Measurements from ENCODE around the gene PAQR8. TPM values are rescaled to one million over a fixed set of nuclear protein-coding genes. Genes with fewer than 3 reads are reported as not detected.

Gene PAQR8
- total and polyA plus RNA-seq, 2 of the 13 experiments (the other 11 are each of a cell fraction or from before 2014, with no cell fraction given) = 37.7 to 50.7 TPM

GRCh38 chr6:52389264-52389625, 27.3 kb downstream of the PAQR8 start (continued):
- TF ChIP-seq ZNF383 (CRISPR knock-in tag; IDR thresholded peaks at IDR 0.05; ENCODE audit: borderline replicate concordance) (no peak), ZNF263 (CRISPR knock-in tag; IDR thresholded peaks at IDR 0.05) (no peak), ZNF20 (CRISPR knock-in tag; IDR thresholded peaks at IDR 0.05) (no peak), ZC3H4 (CRISPR knock-in tag; IDR thresholded peaks at IDR 0.05; ENCODE audit: borderline replicate concordance) (no peak), ZNF207 (IDR thresholded peaks at IDR 0.05; ENCODE audit: borderline replicate concordance) (no peak), CENPBD1 (CRISPR knock-in tag; IDR thresholded peaks at IDR 0.05; ENCODE audit: borderline replicate concordance, low read depth) (0 out of 2 replicates have a peak, but pooled peaks have one; percentile 87), ZNF7 (CRISPR knock-in tag; IDR thresholded peaks at IDR 0.05) (no peak), SP1 (IDR thresholded peaks at IDR 0.05) (no peak), SP1 (CRISPR knock-in tag; IDR thresholded peaks at IDR 0.05) (no peak), CC2D1A (CRISPR knock-in tag; IDR thresholded peaks at IDR 0.05) (0 out of 2 replicates have a peak, but pooled peaks have one; percentile 17), ZNF564 (CRISPR knock-in tag; IDR thresholded peaks at IDR 0.05) (0 out of 2 replicates have a peak, but pooled peaks have one; percentile 35), ZNF704 (CRISPR knock-in tag; IDR thresholded peaks at IDR 0.05; ENCODE audit: borderline replicate concordance) (no peak), SIX4 (CRISPR knock-in tag; IDR thresholded peaks at IDR 0.05) (no peak), RFX5 (IDR thresholded peaks at IDR 0.05; ENCODE audit: low read depth, low read length) (no peak), ZNF784 (CRISPR knock-in tag; IDR thresholded peaks at IDR 0.05; ENCODE audit: borderline replicate concordance) (no peak), GMEB1 (CRISPR knock-in tag; IDR thresholded peaks at IDR 0.05; ENCODE audit: borderline replicate concordance) (peak; percentile 13; the same call in 1 of the 2 replicates), ZNF3 (CRISPR knock-in tag; IDR thresholded peaks at IDR 0.05) (peak; percentile 20), ARID4A (CRISPR knock-in tag; IDR thresholded peaks at IDR 0.05; ENCODE audit: borderline replicate concordance) (0 out of 2 replicates have a peak, but pooled peaks have one; percentile 4), ZNF780A (CRISPR knock-in tag; IDR thresholded peaks at IDR 0.05) (no peak), ZBTB8A (CRISPR knock-in tag; IDR thresholded peaks at IDR 0.05; ENCODE audit: borderline replicate concordance, low read depth) (0 out of 2 replicates have a peak, but pooled peaks have one; percentile 55), MIER3 (CRISPR knock-in tag; IDR thresholded peaks at IDR 0.05; ENCODE audit: borderline replicate concordance) (no peak), ZFP90 (CRISPR knock-in tag; IDR thresholded peaks at IDR 0.05; ENCODE audit: borderline replicate concordance) (0 out of 2 replicates have a peak, but pooled peaks have one; percentile 13), KLF9 (CRISPR knock-in tag; IDR thresholded peaks at IDR 0.05; ENCODE audit: low read depth) (no peak), JUNB (CRISPR knock-in tag; IDR thresholded peaks at IDR 0.05; ENCODE audit: borderline replicate concordance) (no peak)
